Heart left ventricle (tissue), 13 donors: Measurements from ENCODE around the gene MLKL.

Source experiments
- POLR2A ChIP-seq, 2 donors: fragments of 450-650 bp; IDR thresholded peaks; one replicate each; pipeline ENCODE4 v1.6.1; 2017; ENCODE audit warnings: antibody characterized with exemption in 2 of 2, mild to moderate bottlenecking in 2 of 2, moderate library complexity in 2 of 2
- TF ChIP-seq, protein P1 (sequence below), 12 donors: fragments of 200-600 bp; sonication (generic) in 4 of 12; IDR thresholded peaks; one replicate each; pipeline versions ENCODE4 v1.5.0 to v1.8.0; 2018 to 2022; ENCODE audit warnings: antibody characterized with exemption in 12 of 12, mild to moderate bottlenecking in 5 of 12
- donor health status: ischemic (EF 13 %, LVEDD 7.1; RV severe dilation, severe dysfunction).
- donor health status: DM: no; HTN: yes; CAD: no.
- donor health status: DM: no; HTN: no; CAD: no.
- donor health status: ischemic (EF 25% LVEDD 6.9; RV normal size, moderate dysfunction).
- donor health status: ischemic (EF 25% LVEDD 5.7; RV mildly dilated, moderate dysfunction).
- donor health status: ischemic (EF 35%, LVEDD 5.7; RV mildly dilated, moderate dysfunction).
- donor health status: nonischemic (EF 11% LVEDD 7.7; RV severe dilation, severe dysfunction).
- donor health status: DM: yes; HTN: yes; CAD: no.
- donor health status: PGD.
- donor health status: ischemic (EF 29% LVEDD 5.4; RV normal size, mild dysfunction).
- donor health status: nonischemic (EF 23%, LVEDD 6.1; RV moderate dilation, normal function).

DNA sequence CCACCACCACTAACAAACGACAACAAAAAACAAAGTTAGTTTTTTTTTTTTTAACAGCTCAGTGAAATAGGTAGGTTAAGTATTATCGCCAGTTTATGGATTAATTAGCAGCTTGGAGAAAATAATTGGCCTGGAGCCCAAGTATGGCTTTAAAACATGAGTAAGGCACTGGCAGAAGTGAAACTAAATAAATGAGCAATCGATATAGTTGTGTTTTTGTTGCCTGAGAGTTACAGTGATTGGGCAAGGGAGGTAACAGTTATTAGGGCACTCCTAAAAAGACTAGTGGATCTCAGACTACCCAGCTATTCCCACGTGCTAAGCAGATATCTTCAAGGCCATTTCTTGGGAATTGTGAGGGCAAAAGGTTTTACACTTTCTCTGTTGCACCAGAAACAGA lies 2.4 kb downstream of the MLKL start:
- TF ChIP-seq, protein P1, sequence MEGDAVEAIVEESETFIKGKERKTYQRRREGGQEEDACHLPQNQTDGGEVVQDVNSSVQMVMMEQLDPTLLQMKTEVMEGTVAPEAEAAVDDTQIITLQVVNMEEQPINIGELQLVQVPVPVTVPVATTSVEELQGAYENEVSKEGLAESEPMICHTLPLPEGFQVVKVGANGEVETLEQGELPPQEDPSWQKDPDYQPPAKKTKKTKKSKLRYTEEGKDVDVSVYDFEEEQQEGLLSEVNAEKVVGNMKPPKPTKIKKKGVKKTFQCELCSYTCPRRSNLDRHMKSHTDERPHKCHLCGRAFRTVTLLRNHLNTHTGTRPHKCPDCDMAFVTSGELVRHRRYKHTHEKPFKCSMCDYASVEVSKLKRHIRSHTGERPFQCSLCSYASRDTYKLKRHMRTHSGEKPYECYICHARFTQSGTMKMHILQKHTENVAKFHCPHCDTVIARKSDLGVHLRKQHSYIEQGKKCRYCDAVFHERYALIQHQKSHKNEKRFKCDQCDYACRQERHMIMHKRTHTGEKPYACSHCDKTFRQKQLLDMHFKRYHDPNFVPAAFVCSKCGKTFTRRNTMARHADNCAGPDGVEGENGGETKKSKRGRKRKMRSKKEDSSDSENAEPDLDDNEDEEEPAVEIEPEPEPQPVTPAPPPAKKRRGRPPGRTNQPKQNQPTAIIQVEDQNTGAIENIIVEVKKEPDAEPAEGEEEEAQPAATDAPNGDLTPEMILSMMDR (IDR thresholded peaks at IDR 0.05), result no peak
- TF ChIP-seq POLR2A (IDR thresholded peaks at IDR 0.05), result no peak
